DOHH2 (cell line): ENCODE results near the gene SRY.
A peak's percentile ranks its signal among the peaks of the same experiment; 100 is the strongest.
"Not testable (repeated sequence)": the region's sequence is repeated elsewhere in the genome, so short reads cannot be mapped to it uniquely, and the experiment has no call there.

Experiments used
- H3F3A ChIP-seq: fragments of 200-600 bp; sonication (generic), shearing (Covaris generic); 2 replicates; pipeline ENCODE4 v1.6.0; 2016; ENCODE audit warnings: antibody characterized with exemption, mild to moderate bottlenecking; ENCODE audit not compliant: control insufficient read depth, insufficient read depth
- H3K27ac ChIP-seq: fragments of 200-600 bp; sonication (generic); 2 replicates; pipeline ENCODE4 v1.5.1; 2014; ENCODE audit warnings: low read depth, mild to moderate bottlenecking, low read length, moderate library complexity
- H3K27me3 ChIP-seq: fragments of 200-600 bp; sonication (generic); 2 replicates; pipeline ENCODE4 v1.6.1; 2014; ENCODE audit warnings: mild to moderate bottlenecking, low read length, mixed read lengths; ENCODE audit not compliant: control insufficient read depth
- H3K36me3 ChIP-seq: fragments of 200-600 bp; sonication (generic); 2 replicates; pipeline ENCODE4 v1.6.1; 2014; ENCODE audit warnings: mild to moderate bottlenecking, low read length, moderate library complexity, mixed read lengths; ENCODE audit not compliant: control insufficient read depth
- H3K4me1 ChIP-seq: fragments of 200-600 bp; sonication (generic); 2 replicates; pipeline ENCODE4 v1.6.1; 2014; ENCODE audit warnings: mild to moderate bottlenecking, low read length, mixed read lengths; ENCODE audit not compliant: control insufficient read depth
- H3K4me2 ChIP-seq: fragments of 200-600 bp; sonication (generic); 2 replicates; pipeline ENCODE4 v1.6.0; 2014; ENCODE audit warnings: mild to moderate bottlenecking, low read length, moderate library complexity
- H3K4me3 ChIP-seq: fragments of 200-600 bp; sonication (generic); 2 replicates; pipeline ENCODE4 v1.5.1; 2014; ENCODE audit warnings: mild to moderate bottlenecking, low read length, mixed read lengths
- H3K79me2 ChIP-seq: fragments of 200-600 bp; sonication (generic); 2 replicates; pipeline ENCODE4 v1.6.1; 2014; ENCODE audit warnings: mild to moderate bottlenecking, low read length, mixed read lengths; ENCODE audit not compliant: control insufficient read depth
- H3K9me2 ChIP-seq: fragments of 200-600 bp; sonication (generic); replicated peaks from 2 replicates; pipeline ENCODE4 v1.6.1; 2014; ENCODE audit warnings: mild to moderate bottlenecking, low read length, mixed read lengths; ENCODE audit not compliant: control insufficient read depth
- H3K9me3 ChIP-seq: fragments of 200-600 bp; sonication (generic); 2 replicates; pipeline ENCODE4 v1.6.1; 2014; ENCODE audit warnings: antibody characterized with exemption, low read length, mixed read lengths; ENCODE audit not compliant: control insufficient read depth, insufficient read depth
- H4K20me1 ChIP-seq: fragments of 200-600 bp; sonication (generic); 2 replicates; pipeline ENCODE4 v1.6.0; 2014; ENCODE audit warnings: low read depth, mild to moderate bottlenecking, antibody characterized with exemption, low read length, moderate library complexity; ENCODE audit not compliant: control insufficient read depth, insufficient read depth
- CTCF ChIP-seq: fragments of 200-600 bp; sonication (generic); IDR thresholded peaks from one replicate; pipeline ENCODE4 v1.5.1; 2014; ENCODE audit warnings: antibody characterized with exemption, mild to moderate bottlenecking, low read depth, low read length; ENCODE audit not compliant: poor library complexity, severe bottlenecking
- EZH2phosphoT487 ChIP-seq: fragments of 200-600 bp; sonication (generic); IDR thresholded peaks from 2 replicates; pipeline ENCODE4 v1.6.1; 2017; ENCODE audit warnings: borderline replicate concordance, mild to moderate bottlenecking, antibody characterized with exemption, low read length, moderate library complexity, mixed read lengths

The SRY gene

GRCh38 chrY:2824471-2824870 lies 37.0 kb upstream of the SRY start:
- Histone ChIP-seq H3F3A (no peaks in the 10 kb centered on the region), H3K4me3 (no peak overlapping the region), H3K79me2 (no peaks in the 10 kb centered on the region), H3K27me3 (no peaks in the 10 kb centered on the region), H3K36me3 (no peaks in the 10 kb centered on the region), H3K9me3 (no peaks in the 10 kb centered on the region), H3K9me2 (no peaks in the 10 kb centered on the region), H3K4me1 (no peaks in the 10 kb centered on the region), H3K27ac (no peak overlapping the region), H3K4me2 (no peak overlapping the region), H4K20me1 (no peaks in the 10 kb centered on the region)
- TF ChIP-seq CTCF (no peak), EZH2phosphoT487 (no peak)

GRCh38 chrY:2817146-2817896 lies 29.8 kb upstream of the SRY start:
- not testable (repeated sequence) for H3K4me3 ChIP-seq, H3K79me2 ChIP-seq, H3K4me1 ChIP-seq, H3K36me3 ChIP-seq, H3K27ac ChIP-seq, H3K27me3 ChIP-seq, H4K20me1 ChIP-seq, H3K4me2 ChIP-seq, H3K9me3 ChIP-seq, H3F3A ChIP-seq, H3K9me2 ChIP-seq

- H3K36me3 ChIP-seq, result no peaks in the 10 kb centered on the region
- no peaks in the 10 kb centered on the region for H3K9me3 ChIP-seq
- no peaks in the 10 kb centered on the region for H3F3A ChIP-seq
- no peaks in the 10 kb centered on the region for H3K4me1 ChIP-seq
- H3K9me2 ChIP-seq, result no peaks in the 10 kb centered on the region
- TF ChIP-seq EZH2phosphoT487 (no peak), CTCF (peak; percentile 39)
- no peaks in the 10 kb centered on the region for H3K79me2 ChIP-seq
- H3K27me3 ChIP-seq, result no peaks in the 10 kb centered on the region
- H4K20me1 ChIP-seq, result no peaks in the 10 kb centered on the region
- no peak overlapping the region for H3K4me3 ChIP-seq
- H3K27ac ChIP-seq, result no peak overlapping the region
- no peak overlapping the region for H3K4me2 ChIP-seq
These were observed 12.8 kb upstream of the SRY start for GRCh38 chrY:2800246-2800645.

GRCh38 chrY:2797991-2798390 lies 10.5 kb upstream of the SRY start:
- H3K4me2 ChIP-seq, result no peak overlapping the region
- no peaks in the 10 kb centered on the region for H3K27me3 ChIP-seq
- no peak overlapping the region for H3K27ac ChIP-seq
- no peaks in the 10 kb centered on the region for H3K9me3 ChIP-seq
- TF ChIP-seq EZH2phosphoT487 (no peak), CTCF (no peak)
- no peaks in the 10 kb centered on the region for H3K36me3 ChIP-seq
- H3K4me3 ChIP-seq, result no peak overlapping the region
- no peaks in the 10 kb centered on the region for H4K20me1 ChIP-seq
- H3K4me1 ChIP-seq, result no peaks in the 10 kb centered on the region
- no peaks in the 10 kb centered on the region for H3K9me2 ChIP-seq
- no peaks in the 10 kb centered on the region for H3F3A ChIP-seq
- H3K79me2 ChIP-seq, result no peaks in the 10 kb centered on the region
